Activated T-cell treated with anti-CD3 and anti-CD28 coated beads, Interleukin-2, amount 50 U/mL, for 24 hours (primary cell): ENCODE measurements around the gene TXNIP.

Experiments used
- DNase-seq: peaks from one replicate; pipeline ENCODE4 v3.0.0-alpha.2; 2020
- H3K27ac Mint-ChIP-seq: 2 replicates; pipeline ENCODE4 v1.8.0; 2020; ENCODE audit warnings: mild to moderate bottlenecking, mixed read lengths
- H3K27me3 Mint-ChIP-seq: 2 replicates; pipeline ENCODE4 v1.8.0; 2020; ENCODE audit warnings: mixed read lengths
- H3K36me3 Mint-ChIP-seq: 2 replicates; pipeline ENCODE4 v1.8.0; 2020; ENCODE audit warnings: low read depth, mixed read lengths
- H3K4me1 Mint-ChIP-seq: 2 replicates; pipeline ENCODE4 v1.8.0; 2020; ENCODE audit warnings: low read depth, mixed read lengths
- H3K4me3 Mint-ChIP-seq: 2 replicates; pipeline ENCODE4 v1.8.0; 2020; ENCODE audit warnings: mild to moderate bottlenecking, moderate library complexity, mixed read lengths
- H3K9me3 Mint-ChIP-seq: 2 replicates; pipeline ENCODE4 v1.8.0; 2020; ENCODE audit warnings: mixed read lengths

The TXNIP gene

GRCh38 chr1:145995964-145996432 is 381 bp downstream of the TXNIP start:
- DNase-seq, result peak; percentile 59
- H3K27ac Mint-ChIP-seq, result peak overlapping the region; percentile 96
- H3K9me3 Mint-ChIP-seq, result no peaks in the 10 kb centered on the region
- H3K4me1 Mint-ChIP-seq, result peaks cover 71% of the 10 kb centered on the region
- no peaks in the 10 kb centered on the region for H3K27me3 Mint-ChIP-seq
- peaks cover 55% of the 10 kb centered on the region for H3K36me3 Mint-ChIP-seq
- H3K4me3 Mint-ChIP-seq, result peak overlapping the region; percentile 97

DNA sequence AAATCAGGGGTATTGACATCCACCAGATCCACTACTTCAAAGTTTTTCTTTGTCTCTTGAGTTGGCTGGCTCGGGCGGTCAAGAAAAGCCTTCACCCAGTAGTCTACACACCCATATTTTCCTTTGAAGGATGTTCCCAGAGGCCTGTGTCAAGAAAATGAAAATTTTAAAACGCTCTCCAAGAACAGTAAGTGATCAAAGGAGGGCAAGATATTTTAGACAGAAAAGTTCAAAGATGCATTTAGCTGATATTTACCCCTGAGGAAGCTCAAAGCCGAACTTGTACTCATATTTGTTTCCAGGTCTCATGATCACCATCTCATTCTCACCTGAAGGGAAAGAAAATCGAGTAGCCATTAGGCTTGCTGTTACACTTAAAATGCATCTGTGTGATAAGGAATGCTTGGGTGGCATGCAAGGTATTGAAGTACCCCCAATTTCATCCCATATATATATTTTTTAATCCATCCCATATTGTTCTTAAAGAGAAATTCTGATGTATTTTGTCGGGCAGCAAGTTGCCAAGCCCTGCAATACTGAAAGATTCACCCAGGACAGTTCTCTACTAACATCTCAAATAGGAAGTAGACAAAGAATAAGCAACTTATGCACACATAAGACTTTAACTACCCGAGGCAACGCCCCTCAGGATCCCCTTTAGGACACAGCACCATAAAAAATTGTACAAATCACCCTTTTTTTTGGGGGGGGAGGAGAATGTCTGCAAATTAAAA is 1.1 kb downstream of the TXNIP start:
- Mint-ChIP-seq H3K4me1 (peaks cover 75% of the 10 kb centered on the region), H3K4me3 (peak overlapping the region; percentile 97), H3K27me3 (no peaks in the 10 kb centered on the region), H3K36me3 (peaks cover 55% of the 10 kb centered on the region), H3K9me3 (no peaks in the 10 kb centered on the region), H3K27ac (peak overlapping the region; percentile 96)
- no peak for DNase-seq

GRCh38 chr1:145994391-145995120 is 1.8 kb downstream of the TXNIP start:
- Mint-ChIP-seq H3K9me3 (no peaks in the 10 kb centered on the region), H3K4me3 (peak overlapping the region; percentile 97), H3K27ac (peak overlapping the region; percentile 96), H3K27me3 (no peaks in the 10 kb centered on the region), H3K36me3 (peaks cover 55% of the 10 kb centered on the region), H3K4me1 (peaks cover 70% of the 10 kb centered on the region)
- DNase-seq, result peak; percentile 58

DNA sequence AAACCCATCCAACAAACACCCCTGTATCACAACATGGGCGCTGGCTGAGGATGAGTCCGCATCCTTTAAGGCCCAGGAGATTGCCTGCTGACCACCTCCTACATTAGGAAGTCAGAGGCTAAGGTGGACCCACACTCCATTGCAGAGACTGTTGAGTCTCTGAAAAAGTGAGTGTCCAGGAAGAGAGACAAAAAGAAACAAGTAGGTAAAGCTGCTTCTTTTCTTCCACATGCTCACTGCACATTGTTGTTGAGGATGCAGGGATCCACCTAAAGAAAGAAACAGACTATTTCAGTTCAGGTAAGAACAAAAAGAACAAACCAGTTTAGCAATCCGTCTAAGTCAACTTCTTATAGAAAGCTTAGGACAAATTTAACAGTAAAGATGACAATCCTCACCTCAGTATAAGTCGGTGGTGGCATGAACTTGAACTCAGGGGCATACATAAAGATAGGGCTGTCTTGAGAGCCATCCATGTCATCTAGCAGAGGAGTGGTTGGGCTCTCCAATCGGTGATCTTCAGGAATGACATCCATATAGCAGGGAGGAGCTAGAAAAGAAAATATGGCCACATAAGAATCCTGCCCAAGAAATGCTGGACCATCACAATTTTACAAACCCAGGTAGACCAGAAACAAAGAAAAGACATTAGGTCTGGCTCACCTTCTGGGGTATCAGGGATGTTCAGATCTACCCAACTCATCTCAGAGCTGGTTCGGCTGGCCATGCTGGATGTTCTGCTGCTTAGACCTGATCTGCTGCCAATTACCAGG is 2.6 kb downstream of the TXNIP start:
- Mint-ChIP-seq H3K9me3 (no peaks in the 10 kb centered on the region), H3K4me1 (peaks cover 65% of the 10 kb centered on the region), H3K27me3 (no peaks in the 10 kb centered on the region), H3K4me3 (peak overlapping the region; percentile 97), H3K36me3 (peaks cover 55% of the 10 kb centered on the region), H3K27ac (peak overlapping the region; percentile 96)
- DNase-seq, result no peak

GRCh38 chr1:145992958-145993617 is 3.3 kb downstream of the TXNIP start:
- peaks cover 63% of the 10 kb centered on the region for H3K4me1 Mint-ChIP-seq
- peak overlapping the region; percentile 97 for H3K4me3 Mint-ChIP-seq
- H3K36me3 Mint-ChIP-seq, result peaks cover 55% of the 10 kb centered on the region
- peak overlapping the region; percentile 96 for H3K27ac Mint-ChIP-seq
- no peak for DNase-seq
- H3K9me3 Mint-ChIP-seq, result no peaks in the 10 kb centered on the region
- no peaks in the 10 kb centered on the region for H3K27me3 Mint-ChIP-seq

- H3K4me3 Mint-ChIP-seq, result peak overlapping the region; percentile 97
- H3K4me1 Mint-ChIP-seq, result peaks cover 63% of the 10 kb centered on the region
- H3K27me3 Mint-ChIP-seq, result no peaks in the 10 kb centered on the region
- no peaks in the 10 kb centered on the region for H3K9me3 Mint-ChIP-seq
- H3K27ac Mint-ChIP-seq, result peak overlapping the region; percentile 96
- peaks cover 55% of the 10 kb centered on the region for H3K36me3 Mint-ChIP-seq
- DNase-seq, result peak; percentile 31
Observed at GRCh38 chr1:145992502-145992936, 3.9 kb downstream of the TXNIP start.

DNA sequence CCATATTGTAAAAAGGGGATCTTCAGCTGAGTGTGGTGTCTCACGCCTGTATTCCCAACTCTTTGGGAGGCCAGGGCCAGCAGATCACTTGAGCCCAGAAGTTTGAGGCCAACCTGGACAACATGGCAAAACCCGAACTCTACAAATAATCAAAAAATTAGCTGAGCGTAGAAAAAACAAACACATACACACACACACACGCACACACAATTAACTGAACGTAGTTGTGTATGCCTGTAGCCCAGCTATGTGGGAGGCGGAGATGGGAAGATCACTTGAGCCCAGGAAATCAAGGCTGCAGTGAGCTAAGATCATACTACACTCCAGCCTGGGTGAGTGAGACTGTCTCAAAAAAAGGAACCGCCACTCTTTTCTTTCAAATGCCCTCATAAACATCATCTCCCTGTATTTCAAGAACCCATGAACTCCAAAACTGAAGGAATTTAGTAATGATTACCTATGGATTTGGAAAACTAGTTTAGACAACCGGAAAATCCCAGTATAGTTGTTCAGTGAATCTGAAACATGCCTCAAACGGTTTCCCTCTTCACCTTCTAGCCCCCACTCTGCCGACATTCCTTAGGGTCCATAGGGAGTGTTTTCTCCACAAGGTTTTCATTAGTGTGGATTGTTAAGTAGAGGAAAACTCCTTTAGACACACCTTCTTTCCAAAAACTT is 4.5 kb downstream of the TXNIP start:
- Mint-ChIP-seq H3K27ac (peak overlapping the region; percentile 45), H3K4me3 (no peak overlapping the region), H3K4me1 (peaks cover 59% of the 10 kb centered on the region), H3K9me3 (no peaks in the 10 kb centered on the region), H3K36me3 (peaks cover 54% of the 10 kb centered on the region), H3K27me3 (no peaks in the 10 kb centered on the region)
- no peak for DNase-seq

DNA sequence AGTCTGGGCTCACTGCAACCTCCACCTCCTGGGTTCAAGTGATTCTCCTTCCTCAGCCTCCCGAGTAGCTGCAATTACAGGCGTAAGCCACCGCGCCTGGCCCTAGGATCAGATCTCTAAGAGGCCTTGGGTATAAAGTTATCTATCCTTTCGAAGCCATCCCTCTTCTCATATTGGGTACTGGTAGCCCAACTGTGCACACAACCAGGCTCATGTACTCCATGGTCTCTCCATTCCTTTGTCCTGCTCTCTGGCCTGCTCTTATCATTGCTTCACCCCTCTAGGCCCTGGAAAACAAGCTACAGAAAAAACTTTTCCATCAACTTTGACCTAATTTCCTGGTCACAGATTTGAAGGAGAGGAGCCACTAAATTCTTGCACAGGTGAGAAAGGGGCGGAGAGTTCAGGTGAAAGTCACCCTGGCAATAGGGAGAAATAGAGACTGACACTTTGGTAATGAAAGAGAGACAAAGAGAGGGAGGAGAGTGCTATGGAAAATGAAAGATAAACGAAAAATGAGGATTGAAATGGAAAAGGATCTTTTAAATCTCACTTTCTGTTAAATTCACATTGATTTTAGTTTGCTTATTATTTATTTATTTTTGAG is 6.0 kb downstream of the TXNIP start:
- Mint-ChIP-seq H3K4me1 (peaks cover 67% of the 10 kb centered on the region), H3K27me3 (no peaks in the 10 kb centered on the region), H3K9me3 (no peaks in the 10 kb centered on the region), H3K27ac (peak overlapping the region; percentile 73), H3K4me3 (no peak overlapping the region), H3K36me3 (peaks cover 39% of the 10 kb centered on the region)
- peak; percentile 26 for DNase-seq

DNA sequence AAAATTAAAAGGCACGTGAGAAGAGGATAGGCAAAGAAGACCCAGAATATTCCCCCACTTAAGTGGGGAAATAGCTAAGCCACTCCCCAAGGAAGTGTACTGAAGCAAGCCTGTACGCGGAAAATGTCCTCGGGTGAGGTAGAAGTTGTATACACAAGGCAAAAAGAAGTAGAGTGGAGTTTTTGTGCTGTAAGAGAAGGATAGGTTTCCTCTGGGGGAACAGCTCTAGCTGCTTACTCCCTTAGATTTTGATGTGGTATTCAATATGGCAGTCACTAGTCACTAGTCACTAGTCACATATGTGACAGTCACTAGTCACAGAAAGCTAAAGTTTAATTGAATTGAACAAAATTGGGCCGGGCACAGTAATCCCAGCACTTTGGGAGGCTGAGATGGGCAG is 7.6 kb downstream of the TXNIP start:
- no peak for DNase-seq

DNA sequence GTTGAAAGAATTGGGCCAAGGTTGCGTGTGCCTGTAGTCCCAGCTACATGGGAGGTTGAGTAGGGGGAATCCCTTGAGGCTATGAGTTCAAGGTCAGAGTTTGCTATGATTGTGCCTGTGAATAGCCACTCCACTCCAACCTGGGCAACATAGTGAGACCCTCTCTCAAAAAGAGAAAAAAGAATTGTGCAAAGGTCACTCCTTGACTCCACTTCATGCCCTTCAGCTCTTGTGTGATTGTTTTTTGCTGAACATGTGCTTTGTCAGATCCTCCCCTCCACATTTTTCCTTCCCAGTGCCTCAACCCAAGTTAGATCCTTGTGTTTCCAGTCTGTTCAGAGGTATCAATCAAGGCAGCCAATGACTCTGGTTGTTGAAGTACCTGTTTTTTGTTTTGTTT is 8.5 kb downstream of the TXNIP start:
- Mint-ChIP-seq H3K9me3 (no peaks in the 10 kb centered on the region), H3K4me3 (no peak overlapping the region), H3K27me3 (no peaks in the 10 kb centered on the region), H3K36me3 (peaks cover 15% of the 10 kb centered on the region), H3K27ac (peak overlapping the region; percentile 48), H3K4me1 (peaks cover 69% of the 10 kb centered on the region)
- DNase-seq, result no peak

More for the DNA sequence above, 7.6 kb downstream of the TXNIP start:
- Mint-ChIP-seq H3K27ac (peak overlapping the region; percentile 82), H3K4me3 (no peak overlapping the region), H3K4me1 (peaks cover 69% of the 10 kb centered on the region), H3K27me3 (no peaks in the 10 kb centered on the region), H3K36me3 (peaks cover 23% of the 10 kb centered on the region), H3K9me3 (no peaks in the 10 kb centered on the region)

- Mint-ChIP-seq H3K4me1 (peaks cover 69% of the 10 kb centered on the region), H3K9me3 (no peaks in the 10 kb centered on the region), H3K4me3 (no peak overlapping the region), H3K27ac (no peak overlapping the region), H3K27me3 (no peaks in the 10 kb centered on the region), H3K36me3 (peaks cover 1% of the 10 kb centered on the region)
- DNase-seq, result no peak
Observed at GRCh38 chr1:145986551-145986950, 9.8 kb downstream of the TXNIP start.

GRCh38 chr1:145985502-145986439 is 10.6 kb downstream of the TXNIP start:
- no peaks in the 10 kb centered on the region for H3K36me3 Mint-ChIP-seq
- H3K27me3 Mint-ChIP-seq, result no peaks in the 10 kb centered on the region
- peak overlapping the region; percentile 49 for H3K4me3 Mint-ChIP-seq
- no peak for DNase-seq
- peak overlapping the region; percentile 69 for H3K27ac Mint-ChIP-seq
- peaks cover 71% of the 10 kb centered on the region for H3K4me1 Mint-ChIP-seq
- H3K9me3 Mint-ChIP-seq, result no peaks in the 10 kb centered on the region
